COR-L47 (cell line): ENCODE measurements around the gene COMP.
"Not testable (repeated sequence)": the region's sequence is repeated elsewhere in the genome, so short reads cannot be mapped to it uniquely, and the experiment has no call there.

Experiments used
- DNase-seq: peaks from one replicate; lab custom pipeline; 2025; lab: John Stamatoyannopoulos, UW

Gene COMP

DNA sequence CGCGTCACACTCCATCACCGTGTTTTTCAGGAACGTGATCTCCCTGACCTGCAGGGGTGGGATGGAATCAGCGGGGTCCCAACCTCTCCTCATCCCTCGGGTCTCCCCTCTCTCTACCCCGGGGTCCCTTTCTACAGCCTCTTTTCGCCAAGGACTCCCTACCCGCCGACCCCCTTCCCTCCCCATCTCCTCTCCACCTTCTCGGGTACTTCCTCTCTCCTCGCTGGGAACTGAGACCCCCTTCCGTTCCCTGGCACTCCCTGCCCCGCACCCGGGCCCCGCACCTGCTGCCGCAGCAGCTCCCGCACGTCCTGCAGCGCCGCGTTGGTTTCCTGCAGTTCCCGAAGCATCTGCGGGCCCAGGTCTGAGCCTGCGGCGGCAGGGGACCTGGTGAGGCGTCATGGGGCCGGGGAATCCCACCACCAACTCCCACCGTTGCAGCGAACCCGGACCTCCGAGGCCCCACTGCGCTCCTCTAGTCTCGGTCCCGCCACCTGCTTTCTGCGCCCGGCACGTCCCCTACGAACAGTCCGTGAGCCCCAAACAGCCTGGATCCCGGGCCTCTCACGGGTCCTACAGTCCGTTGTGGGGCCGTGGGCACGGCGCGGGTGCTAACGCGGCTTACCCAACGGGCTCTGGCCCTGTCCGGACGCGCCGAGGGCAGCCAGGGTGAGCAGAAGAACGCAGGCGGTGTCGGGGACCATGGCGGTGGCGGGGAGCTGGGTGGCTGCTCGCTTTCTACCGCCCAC, at the start of gene COMP:
Gene COMP, minus strand, starts transcription at position 740 of the 749 bp plus-strand sequence. Its CDS starts 36 bp downstream, at position 704.
- no peak for DNase-seq

DNA sequence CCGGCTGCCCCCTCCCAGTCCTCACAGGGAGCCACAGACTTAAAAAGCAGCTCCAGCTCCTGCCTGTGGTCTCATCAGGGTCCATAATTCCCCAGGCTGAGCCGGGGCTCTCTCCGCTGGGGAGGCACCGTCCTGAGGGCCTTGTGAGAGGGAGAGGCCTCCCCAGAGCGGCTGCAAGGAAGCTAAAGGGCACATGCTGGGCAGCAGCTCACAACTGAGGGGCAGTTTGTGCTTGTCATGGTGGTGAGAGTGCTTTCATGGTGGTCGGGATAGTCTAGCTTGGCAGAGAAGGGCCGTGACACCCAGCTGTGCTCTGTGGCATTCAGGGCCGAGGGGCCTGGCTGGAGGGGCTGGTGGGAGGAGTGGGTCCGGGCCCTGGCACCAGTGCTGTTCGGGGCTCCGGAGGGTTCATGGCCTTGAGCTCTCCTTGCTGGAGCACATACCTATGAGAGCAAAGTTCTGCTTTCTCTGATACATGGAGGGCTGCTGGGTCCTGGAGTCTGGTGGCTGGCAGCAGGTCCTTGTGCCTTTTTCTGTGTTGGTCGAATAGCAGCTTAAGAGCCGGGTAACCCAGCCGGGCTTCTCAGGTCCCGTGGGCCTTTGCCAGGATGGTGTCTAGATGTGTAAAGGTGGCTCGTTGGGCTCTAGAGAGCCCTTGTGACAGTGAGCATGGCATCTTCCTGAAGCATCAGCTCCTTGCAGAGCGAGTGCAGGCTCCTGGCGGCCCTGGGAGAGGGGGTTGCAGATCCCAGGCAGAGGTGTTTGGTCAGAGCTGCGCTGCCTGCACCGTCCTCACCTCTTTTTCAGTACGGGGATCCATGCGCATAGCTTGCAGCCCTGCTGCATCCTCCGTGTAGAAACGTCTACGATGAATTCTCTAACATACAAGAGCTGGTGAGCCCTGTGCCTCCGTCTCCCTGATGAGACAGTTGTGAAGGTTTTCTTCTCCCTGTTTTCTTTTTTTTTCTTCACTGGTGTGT, 49.5 kb upstream of the COMP start:
- DNase-seq: no peak

DNA sequence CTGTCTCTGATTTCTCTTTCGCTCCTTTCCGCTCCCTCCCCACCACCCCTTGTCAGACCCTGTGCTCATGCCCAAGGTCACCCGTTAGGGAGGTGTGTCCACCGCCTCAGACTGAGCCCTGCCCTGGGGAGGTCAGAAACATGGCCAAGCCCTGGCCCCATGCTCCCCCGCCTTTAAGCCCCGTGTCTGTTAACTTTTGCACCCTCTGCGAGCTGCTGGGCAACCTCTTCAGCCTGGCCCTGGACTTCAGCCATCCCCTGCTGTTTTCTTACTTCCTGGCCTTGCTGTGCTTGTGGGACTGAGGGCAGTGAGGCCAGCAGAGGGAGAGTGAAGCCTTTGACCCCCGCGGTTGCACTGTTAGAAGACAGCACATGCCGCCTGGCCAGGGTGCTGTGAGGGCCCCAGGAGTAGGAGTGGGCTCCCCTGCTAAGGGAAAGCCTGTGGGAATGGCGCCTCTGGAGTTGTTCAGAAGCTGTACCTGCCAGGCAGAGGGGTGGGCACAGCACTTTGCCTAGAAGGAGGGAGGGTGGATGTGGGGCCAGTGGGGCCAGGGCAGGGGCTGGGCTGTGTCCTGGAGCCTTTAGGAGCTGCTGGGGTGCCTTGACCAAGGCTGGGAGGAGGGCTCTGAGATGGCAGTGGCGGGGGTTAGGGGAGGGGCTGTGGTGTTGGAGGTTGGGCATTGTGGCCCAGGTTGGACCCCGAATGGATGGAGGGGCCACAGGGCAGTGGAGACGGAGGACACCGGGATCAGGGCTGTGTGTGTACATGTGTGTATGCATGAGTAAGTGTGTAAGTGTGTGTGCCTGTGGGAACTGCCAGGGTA, 48.6 kb upstream of the COMP start:
- no peak for DNase-seq

DNA sequence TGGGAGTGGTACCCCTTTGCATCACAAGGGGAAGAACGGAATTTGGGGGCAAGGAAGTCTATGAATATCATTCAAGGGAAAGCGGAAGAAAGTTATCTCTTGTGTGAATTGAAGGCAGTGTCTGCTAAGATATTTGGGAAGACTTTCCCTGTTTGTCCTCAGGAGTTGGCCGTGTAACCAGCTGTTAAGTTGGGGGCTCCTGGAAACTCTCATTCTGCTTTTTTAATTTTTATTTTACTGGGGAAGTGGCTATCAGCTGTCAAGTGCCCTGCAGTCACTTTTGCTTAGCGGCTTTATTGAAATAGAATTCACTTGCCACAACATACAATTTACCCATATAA, 43.5 kb upstream of the COMP start:
- no peak for DNase-seq

DNA sequence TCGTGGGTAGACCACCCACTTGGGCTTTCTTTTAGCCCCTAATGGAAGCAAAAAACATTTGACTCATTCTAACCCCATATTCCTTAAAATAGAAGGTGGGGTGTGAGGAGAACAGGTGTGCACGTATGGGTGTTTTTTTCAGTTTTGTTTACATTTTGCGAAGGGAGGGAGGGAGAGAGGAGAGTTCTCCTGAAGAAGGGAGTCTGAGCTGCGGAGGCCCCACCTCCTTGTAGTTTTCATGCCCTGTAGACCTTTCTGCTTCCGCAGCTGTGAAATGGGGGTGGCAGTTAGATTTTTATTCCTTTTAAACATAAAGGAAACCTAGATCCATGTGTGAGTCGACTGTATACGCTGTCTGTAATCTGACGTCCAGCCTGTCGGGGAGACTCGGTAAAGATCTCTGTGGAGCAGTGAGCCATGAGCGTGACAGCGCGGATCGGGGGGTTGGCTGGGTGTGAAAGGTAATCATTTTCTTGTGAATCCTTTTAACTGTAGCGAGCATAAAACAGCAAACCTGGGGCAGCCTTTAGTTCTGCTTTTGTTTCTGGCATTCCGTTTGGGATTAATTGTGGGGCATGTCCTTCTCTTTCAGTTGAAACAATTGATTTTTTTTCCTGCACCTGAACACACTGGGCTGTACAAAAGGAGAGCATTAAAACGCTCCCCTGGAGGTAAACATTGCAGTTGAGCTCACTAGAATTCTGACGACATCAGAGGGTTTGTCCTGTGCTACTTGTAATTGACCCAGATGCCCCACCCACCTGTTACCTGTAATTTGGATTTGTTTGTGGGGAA, 42.9 kb upstream of the COMP start:
- peak; percentile 87 for DNase-seq

DNA sequence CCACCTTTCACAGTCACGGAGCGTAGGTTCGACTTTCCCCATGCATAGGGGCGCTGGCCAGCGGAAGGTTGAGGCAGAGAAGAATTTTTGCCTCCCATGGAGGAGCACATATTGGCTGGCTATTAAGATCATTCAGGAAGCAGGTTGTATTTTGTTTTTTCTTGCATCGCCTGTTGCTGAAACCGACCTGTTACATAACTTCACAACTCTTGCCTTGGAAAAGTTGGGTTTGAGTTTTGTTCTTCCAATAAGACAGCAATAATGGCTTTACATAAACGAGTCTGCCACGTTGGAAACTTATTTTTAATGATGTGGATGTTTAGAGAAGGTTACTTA, 42.0 kb upstream of the COMP start:
- DNase-seq: no peak

DNA sequence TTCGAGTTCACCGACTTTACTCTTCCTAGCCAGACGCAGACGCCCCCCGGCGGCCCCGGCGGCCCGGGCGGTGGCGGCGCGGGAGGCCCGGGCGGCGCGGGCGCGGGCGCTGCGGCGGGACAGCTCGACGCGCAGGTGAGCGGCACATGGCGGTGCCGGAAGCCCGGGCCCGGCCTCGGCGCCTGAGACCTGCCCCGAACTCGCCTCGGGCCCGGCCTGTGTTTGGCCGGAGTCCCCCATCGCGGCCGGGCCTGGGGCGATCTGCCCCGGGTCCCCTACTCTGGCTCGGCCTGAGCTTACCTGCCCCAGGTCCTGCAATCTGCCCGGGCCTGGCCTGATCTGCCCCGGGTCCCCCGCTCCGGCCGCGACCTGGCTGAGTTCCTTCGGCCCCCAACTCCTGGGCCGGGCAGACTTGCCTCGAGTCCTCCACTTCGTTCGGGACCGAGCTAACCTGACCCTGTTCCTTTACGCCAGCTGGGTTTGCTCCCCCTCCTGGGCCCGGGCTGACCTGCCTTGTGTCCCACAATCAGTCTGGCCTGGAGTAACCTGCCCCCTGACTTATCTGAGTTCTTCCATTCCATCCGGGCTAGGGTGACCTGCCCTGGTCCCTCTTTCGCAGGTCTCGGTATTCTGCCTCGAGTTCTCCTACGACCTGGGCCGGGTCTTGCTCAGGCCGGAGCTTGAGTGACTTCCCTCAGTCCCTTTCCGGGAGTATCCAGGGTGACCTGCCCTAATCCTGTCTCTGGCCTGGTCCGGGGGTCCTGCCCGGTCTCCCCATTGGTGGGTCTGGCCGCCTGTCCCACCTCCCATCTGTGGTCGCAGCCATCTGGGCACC, 41.4 kb upstream of the COMP start:
- no peak for DNase-seq

DNA sequence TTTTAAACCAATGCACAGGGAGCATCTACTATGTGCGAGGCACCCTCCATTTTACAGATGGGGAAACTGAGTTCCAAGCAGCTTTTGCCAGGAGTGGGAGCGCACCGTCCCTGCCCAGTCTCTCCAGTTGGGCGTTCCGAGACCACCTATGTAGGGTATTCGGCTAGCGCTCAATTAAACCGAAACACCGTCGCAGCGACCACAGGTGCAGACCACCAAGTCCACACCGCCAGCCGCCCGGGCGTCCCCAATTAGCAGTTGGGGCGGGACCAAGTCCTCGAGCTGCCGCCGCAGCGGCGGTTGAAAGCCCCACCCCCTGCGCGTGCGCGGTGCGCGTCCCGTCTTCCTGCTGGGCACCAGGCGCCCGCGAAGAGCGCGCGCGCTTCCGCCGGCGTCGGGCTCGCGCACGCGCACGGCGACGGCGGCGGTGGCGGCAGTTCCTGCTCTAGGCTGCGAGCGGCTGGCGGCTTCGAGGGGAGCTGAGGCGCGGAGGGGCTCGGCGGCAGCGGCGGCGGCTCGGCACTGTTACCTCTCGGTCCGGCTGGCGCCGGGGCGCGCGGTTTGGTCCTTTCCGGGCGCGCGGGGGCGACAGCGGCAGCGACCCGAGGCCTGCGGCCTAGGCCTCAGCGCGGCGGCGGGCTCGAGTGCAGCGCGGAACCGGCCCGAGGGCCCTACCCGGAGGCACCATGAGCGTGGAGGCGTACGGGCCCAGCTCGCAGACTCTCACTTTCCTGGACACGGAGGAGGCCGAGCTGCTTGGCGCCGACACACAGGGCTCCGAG, 40.6 kb upstream of the COMP start, which contains the start of gene UPF1:
Gene UPF1, plus strand, starts transcription at position 436 of the 782 bp plus-strand sequence. Its CDS starts 251 bp downstream, at position 687.
- peak; percentile 92 for DNase-seq

DNA sequence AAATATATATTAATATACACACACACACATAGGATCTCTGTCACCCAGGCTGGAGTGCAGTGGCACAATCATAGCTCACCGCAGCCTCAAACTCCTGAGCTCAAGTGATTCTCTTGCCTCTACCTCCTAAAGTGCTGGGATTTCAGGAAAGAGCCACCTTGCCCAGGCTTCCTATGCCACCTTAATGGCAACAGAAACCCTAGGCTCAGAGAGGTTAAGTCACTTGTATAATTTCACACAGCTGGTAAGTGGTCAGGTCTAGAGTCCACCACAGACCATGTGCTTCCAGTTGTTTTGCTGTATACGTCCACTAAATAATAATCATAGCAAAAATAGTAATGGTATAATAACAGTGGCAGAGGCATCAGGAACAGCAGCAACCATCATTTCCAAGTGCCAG, 39.4 kb upstream of the COMP start:
- no peak for DNase-seq

DNA sequence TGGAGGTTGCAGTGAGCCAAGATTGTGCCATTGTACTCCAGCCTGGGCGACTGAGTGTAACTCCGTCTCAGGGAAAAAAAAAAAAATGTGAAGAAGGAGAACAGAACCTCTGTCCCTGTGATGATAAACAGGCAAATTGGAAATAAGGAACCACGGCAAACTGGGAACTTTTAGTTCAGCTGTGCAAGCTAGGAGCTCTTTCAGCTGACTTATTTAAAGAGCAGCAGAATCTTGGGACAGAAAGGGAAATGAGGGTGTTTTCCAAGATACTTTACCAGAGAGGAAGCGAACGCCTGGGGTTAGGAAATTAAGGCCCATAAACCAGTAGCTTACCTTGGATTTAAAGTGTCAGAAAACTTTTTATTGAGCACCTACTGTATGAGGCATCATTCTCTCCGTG, 37.7 kb upstream of the COMP start:
- no peak for DNase-seq

DNA sequence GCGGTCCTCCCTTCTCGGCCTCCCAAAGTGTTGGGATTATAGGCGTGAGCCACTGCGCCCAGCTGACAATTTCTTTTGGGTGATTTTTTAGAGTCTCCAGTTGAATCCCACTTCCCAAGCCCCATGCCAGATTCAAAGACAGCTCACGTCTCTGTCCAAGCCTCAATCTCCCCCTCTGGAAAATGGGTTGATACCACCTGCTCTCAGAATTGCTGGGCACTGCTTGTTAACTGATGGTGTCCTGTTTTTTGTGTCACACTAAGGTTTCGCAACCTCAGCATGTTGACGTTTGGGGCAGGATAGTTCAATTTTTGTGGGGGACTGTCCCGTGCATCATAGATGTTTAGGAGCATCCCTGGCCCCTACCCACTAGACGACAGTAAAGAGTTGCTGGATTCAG, 26.5 kb upstream of the COMP start:
- no peak for DNase-seq

DNA sequence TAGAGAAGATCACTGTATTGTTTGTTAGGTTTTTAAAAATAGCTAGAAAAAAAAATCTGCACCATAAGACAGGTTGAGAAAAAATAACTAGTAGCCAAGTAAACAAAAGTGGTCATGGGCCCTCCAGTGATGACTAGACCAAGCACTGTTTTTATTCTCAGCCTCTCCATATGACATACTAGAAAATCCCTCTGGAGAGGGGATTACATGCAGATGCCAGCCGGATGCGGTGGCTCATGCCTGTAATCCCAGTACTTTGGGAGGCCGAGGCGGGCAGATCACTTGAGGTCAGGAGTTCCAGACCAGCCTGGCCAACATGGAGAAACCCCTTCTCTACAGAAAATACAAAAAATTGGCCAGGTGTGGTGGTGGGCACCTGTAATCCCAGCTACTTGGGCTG, 25.5 kb upstream of the COMP start:
- not testable (repeated sequence) for DNase-seq

DNA sequence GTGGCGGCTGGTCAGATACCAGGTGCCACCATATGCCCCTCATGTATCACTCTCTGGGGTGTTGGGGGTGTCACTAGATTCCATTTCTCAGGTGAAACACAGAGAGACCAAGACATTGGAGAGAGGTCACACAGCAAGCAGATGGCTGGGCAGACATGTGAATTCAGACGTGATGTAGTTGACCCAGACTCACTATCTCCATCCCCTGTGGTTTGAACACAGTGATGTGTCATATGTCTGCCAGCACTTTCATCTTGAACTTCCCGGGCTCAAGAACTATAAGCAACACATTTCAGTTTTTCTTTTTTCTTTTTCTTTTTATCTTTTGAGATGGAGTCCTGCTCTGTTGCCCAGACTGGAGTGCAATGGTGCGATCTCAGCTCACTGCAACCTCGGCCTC, 24.6 kb upstream of the COMP start:
- DNase-seq: no peak

DNA sequence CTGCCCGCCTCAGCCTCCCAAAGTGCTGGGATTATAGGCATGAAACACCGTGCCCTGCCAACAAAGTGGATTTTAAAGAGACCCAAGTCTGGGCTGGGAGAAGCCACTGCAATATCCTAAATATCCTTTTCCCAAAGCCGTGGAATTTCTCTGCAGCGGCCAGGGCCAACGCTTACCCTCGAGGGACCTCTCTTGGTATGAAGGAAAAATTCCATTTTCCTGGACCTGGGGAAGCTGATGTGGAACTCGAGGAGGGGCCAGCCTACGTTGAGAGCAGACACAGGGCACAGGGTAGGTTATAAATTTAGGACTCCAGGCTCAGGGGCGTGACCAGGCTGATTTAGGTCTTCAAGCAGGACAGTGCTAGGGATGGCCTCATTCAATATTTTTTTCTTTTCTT, 23.0 kb upstream of the COMP start:
- no peak for DNase-seq

DNA sequence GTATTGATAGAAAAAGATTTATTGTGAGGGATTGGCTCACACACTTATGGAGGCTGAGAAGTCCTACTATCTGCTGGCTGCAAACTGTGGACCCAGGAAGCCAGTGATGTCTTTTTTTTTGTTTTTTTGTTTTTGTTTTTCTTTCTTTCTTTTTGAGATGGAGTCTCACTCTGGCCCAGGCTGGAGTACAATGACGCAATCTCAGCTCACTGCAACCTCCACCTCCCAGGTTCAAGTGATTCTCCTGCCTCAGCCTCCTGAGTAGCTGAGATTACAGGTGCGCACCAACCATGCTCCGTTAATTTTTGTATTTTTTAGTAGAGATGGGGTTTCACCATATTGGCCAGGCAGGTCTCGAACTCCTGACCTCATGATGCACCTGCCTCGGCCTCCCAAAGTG, 20.5 kb upstream of the COMP start:
- not testable (repeated sequence) for DNase-seq

DNA sequence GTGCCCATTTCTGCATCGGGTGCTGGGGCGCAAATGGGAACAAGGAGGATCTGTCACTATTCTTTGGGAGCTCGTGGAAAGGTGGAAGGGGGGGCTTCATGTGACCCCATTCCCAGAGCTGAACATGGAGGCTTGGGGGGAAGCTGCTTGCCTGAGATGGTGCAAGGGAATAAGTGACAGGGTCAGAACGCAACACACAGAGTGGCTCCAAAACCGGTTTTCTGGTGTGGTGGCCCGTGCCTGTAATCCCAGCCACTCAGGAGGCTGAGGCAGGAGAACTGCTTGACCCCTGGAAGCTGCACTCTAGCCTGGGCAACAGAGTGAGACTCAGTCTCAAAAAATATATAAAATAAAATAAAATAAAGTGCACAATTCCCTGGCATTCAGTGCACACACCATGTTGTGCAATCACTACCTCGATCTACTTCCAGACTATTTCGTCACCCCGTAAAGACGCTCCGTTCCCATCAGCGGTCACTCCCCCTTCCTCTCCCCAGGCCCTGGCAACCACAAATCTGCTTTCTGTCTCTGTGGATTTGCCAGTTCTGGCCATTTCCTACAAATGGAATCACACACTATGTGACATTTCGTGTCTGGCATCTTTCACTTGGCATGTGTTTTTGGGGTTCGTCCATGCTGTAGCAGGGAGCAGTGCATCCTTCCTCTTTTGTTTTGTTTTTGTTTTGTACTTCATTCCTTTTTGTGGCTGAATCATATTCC, 18.2 kb upstream of the COMP start:
- DNase-seq: no peak

DNA sequence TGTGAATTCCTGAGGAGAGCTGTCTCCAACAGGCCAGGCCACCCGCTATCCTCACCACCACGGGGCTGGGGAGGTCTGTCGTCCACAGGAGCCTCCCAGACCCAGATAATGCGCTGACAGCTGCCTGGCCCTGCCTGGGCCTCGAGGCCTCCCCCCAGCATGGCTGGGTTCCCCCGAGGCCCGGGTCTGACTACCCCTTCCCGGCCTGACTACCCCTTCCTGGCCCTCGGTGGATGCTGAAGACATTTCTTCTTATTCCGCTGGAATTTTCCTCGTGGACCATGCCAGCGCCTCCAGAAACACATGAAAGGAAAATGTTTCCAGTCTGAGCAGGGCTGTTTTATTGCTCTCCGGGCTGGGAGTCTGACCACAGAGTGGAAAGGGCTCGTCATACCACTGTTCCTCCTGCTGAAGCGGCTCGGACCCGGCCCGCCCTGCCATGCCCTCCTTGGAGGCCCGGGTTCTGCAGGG, 16.8 kb upstream of the COMP start:
- no peak for DNase-seq

DNA sequence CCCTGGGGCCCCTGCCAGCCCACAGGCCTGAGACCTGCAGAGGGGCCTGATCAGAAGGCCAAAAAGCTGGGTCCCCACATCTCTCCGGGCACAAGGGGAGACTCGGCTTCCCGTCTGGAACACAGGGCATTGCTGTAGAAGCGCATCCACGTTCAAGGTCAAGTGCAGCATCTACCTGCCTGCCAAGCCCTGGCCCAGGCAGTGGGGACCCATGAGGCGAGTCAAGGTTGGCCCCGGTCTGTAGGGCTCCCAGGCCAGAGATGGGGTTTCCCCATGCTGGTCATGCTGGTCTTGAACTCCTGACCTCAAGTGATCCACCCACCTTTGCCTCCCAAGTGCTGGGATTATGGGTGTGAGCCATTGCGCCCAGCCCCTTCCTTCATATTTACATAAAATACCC, 13.5 kb upstream of the COMP start:
- DNase-seq: no peak

DNA sequence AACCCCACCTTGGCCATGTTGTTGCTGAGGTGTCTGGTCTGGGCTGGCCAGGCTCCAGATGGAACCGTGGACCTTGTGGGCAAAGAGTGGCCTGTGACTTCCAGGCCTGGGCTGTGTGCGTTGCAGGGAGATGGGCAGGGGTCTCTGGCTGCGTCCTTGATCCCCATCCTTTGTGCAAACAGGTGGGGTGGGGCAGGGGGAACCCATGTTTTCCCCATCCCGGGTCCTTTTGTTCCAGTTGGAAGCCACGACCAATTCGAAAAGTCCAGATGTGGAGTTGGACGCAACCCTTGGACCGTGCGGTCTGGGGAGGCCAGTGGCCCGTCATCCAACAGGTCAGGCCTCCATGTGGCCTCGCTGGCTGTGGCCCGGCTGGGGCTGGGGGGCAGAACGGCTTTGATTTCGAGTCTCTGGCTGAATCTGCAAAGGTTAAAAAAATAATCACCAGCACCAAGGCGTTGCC, 13.1 kb upstream of the COMP start:
- no peak for DNase-seq
